Stimulated activated CD4-positive, alpha-beta T cell treated with anti-CD3 and anti-CD28 coated beads, Interleukin-1b, Interleukin-23, amount 100 ng/mL, for 4 hours (primary cell): ENCODE data around the gene U2AF2.

Experiments used
- DNase-seq, 2 donors: peaks; one replicate each; pipeline ENCODE4 v3.0.0-alpha.2; 2020; ENCODE audit warnings: low read depth in 2 of 2

Gene U2AF2

GRCh38 chr19:55621673-55622231 lies 33.1 kb upstream of the U2AF2 start:
- no peak for DNase-seq

DNA sequence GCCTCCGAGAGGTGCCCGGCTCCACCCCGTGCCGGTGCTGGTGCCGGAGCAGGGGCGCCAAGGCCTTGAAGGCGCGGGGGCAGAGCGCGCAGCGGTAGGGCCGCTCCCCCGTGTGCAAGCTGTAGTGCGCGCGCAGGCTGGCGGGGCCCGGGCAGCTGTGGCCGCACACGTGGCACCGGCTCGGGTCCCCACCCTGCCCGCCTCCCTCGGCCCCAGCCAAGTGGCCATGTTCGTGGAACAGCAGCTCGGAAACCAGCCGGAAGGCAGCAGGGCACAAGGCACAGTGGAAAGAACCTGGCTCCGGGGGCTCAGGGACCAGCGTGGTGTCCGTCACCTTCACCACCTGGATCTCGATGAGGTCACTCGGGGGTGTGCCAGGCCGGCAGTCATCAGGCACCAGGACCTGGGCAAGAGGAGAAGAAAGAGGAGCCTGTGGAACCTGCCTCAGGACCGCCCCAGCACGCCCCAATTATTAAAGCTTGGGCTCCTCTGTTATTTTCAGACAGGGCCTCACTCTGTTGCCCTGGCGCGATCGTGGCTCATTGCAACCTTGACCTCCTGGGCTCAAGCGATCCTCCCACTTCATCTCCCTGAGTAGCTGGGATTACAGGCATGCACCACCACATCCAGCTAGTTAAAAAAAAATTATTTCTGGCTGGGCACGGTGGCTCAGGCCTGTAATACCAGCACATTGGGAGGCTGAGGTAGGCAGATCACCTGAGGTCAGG lies 32.4 kb upstream of the U2AF2 start:
- DNase-seq, result no peak

DNA sequence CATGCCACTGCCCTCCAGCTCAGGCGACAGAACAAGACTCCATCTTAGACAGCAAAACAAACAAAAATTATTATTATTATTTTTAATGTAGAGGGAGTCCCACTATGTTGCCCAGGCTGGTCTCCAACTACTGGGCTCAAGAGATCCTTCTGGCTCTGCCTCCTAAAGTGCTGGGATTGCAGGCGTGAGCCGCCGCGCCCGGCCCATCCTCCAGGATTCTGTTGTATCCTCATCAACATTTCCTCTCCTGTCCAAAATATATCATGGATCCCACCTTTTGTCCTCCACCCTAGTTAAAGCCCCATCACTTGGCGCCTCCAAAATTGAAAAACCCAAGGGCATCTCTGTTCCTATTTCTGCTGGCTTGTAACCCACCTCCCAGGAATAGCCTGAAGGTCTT lies 31.7 kb upstream of the U2AF2 start:
- no peak for DNase-seq

- DNase-seq, result no peak
Observed at GRCh38 chr19:55623561-55623960, 31.3 kb upstream of the U2AF2 start.

DNA sequence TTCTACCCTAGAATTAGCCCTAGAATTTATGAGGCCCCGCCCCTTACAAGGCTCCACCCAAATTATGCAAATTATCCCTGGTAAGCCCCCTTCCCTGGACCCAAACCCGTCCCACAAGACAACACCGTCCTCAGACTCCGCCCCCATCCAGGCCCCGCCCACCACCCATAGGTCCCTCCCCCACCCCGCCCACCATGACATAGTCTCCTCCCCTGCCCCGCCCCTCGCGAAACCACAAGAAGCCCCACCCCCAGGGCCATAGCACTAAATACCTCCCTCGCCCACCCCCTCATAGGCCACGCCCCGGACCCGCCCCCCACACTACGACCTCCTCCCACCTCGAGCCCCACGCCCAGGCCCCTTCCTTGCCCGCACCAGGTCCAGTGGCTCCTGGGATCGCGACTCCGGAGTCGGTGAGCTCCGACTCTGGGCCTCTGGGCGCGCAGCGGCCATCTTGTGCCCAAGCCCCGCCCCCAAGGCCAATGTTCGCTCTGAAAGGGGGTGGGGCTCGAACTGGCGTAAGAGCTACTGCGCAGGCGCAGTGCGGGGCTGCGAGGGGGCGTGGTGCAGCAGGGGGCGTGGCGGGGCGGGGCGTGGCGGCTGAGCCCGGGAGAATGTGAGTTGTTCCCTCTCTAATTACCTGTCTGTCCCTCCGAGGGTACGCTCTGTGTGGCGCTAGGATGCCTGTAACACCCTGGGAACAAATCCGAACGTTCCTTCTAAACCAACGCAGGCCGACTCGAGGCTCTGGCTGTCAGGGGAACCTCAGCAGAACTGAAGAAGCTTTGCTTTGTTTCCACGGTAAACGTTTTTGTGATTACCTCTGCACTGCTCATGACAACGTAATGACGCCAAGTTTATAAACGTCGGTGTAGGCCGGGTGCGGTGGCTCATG lies 30.5 kb upstream of the U2AF2 start, which contains the start of gene ZNF784:
Gene ZNF784, minus strand, starts transcription at position 458 of the 895 bp plus-strand sequence. Its CDS starts 5 bp downstream, at position 453.
- peak; percentile 95 for DNase-seq

GRCh38 chr19:55625004-55625326 lies 29.9 kb upstream of the U2AF2 start:
- no peak for DNase-seq

DNA sequence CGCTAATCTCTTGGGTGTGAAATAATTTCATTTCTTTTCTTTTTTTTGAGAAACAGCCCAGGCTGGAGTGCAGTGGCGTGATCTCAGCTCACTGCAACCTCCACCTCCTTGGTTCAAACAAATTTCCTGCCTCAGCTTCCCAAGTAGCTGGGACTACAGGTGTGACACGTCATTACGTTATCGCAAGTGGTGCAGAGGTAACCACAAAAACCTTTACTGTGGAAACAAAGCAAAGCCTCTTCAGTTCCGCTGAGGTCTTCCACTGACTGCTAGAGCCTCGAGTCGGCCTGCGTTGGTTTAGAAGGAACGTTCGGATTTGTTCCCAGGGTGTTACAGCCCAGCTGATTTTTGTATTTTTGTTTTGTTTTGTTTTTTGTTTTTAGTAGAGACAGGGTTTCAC lies 28.5 kb upstream of the U2AF2 start:
- DNase-seq, result peak in 1 of 2 donors; percentile 45

GRCh38 chr19:55632463-55632834 lies 22.4 kb upstream of the U2AF2 start:
- DNase-seq, result peak; percentile 51 to 91

DNA sequence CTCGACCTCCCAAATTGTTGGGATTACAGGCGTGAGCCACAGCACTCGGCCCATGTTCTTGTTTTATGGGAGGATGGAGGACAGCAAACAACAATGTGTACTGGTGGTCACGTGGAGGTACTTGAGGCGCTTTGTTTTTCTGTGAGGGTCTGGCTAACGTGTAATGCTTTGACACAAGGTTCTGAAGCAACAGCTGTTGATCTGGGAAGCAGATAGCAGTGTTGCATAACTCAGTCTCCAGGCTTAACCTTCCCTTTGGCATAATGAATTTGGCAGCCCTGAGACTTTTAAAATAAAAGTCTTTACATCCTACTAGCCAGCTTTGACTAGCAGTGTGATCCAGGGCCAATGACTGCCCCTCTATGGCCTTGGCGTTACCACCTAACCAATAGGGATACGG lies 21.0 kb upstream of the U2AF2 start:
- no peak for DNase-seq

DNA sequence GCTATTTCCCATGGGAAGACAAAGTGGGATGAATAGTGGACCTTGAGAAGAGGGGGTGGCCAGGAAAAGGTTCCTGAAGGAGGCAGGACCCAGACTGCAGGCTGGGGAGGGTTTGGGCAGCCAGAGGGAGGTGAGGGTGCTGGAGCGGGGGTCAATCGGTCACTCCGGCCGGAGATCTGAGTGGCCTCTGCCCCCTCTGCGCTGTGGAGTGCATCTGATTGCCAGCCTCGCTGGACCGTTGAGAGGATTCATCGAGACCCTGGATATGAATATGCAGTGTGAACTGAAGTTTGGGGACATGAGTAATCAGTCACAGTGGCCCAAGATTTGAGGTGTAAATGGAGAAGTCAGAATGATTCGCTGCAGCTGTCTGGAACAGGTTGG lies 19.5 kb upstream of the U2AF2 start:
- no peak for DNase-seq

GRCh38 chr19:55635856-55636440 lies 18.9 kb upstream of the U2AF2 start:
- DNase-seq, result no peak

GRCh38 chr19:55636723-55637122 lies 18.1 kb upstream of the U2AF2 start:
- DNase-seq, result no peak

DNA sequence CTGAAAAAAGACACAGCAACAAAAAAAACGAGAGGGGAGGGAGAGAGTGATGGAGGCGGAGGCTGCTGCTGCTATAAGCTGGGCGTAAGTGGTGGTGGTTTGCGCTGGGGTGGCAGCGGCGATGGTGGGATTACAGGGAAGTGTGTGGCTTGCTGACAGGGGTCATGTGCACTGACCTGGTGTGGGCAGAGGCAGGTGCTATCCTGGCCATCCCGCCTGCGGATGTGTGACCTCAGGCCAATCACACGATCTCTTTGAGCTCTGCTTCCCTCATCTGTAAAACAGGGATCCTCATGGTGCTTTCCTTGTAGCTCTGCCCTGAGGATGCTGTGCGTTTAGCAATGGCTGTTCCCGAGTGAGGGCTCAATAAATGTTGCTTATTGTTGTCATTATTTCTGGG lies 17.3 kb upstream of the U2AF2 start:
- no peak for DNase-seq

GRCh38 chr19:55638864-55639359 lies 15.9 kb upstream of the U2AF2 start:
- peak in 1 of 2 donors; percentile 36 for DNase-seq

GRCh38 chr19:55640043-55640576 lies 14.7 kb upstream of the U2AF2 start:
- DNase-seq, result peak; percentile 58 to 64

GRCh38 chr19:55640577-55641425 lies 14.0 kb upstream of the U2AF2 start, which contains the start of gene ZNF580:
ZNF580 (plus strand) TSS chr19:55641002; CDS start chr19:55642509, 1,507 bp downstream.
- peak; percentile 44 to 70 for DNase-seq

- DNase-seq, result no peak
Observed at GRCh38 chr19:55641426-55642152, 13.2 kb upstream of the U2AF2 start.

GRCh38 chr19:55642153-55643002 lies 12.5 kb upstream of the U2AF2 start:
- no peak for DNase-seq
